ENCODE measurements around the gene GADL1.

GADL1 gene

DNA sequence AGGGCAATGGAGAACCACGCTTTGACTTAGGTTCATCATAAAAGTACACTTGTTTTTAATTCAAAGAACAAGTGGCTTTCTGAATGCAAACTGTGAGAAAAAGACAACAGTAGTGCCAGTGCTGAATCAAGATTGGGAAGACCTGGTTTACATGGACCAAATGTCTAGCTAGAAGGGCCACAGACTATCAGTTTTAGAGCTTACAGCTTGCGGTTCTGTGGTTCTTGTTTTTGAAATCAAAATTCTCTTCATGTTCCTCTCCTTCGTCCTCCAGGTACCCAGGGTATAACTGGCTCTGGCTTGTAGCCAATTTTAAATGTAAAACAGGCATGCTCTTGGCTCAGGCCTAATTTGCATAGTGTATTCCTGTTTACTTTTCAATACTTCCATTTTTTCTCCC, 163.5 kb downstream of the GADL1 start:
- no peak for DNase-seq (ENCODE audit: extremely low spot score)
- TF ChIP-seq SUZ12 (IDR thresholded peaks at IDR 0.05): no peak
- CTCF ChIA-PET: no interaction called here
- POLR2A ChIA-PET: no interaction called here

DNA sequence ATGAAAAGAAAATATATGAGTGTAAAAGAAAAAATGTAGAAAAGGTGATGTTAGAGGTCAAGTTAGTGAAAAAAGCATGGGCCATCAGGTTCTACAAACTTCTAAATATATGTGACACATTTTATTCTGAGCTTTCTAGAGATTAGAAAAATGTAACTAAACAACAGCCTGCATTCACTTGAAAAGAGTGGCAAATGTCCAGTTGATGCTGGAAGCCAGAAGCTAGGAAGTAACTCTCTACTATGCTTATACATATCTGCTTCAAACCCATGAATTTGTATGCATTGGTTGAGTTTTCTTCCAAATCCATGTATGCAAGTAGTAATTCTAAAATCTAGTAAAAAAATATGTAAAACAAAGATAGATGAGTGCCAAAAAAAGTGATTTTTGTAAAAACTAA, 164.5 kb downstream of the GADL1 start:
- ChIA-PET CTCF (no interaction called here), POLR2A (no interaction called here)
- no peak for DNase-seq (ENCODE audit: extremely low spot score)
- TF ChIP-seq CTBP1 (IDR thresholded peaks at IDR 0.05; ENCODE audit: borderline replicate concordance) (no peak), ARNT (IDR thresholded peaks at IDR 0.05) (no peak), L3MBTL2 (conservative IDR thresholded peaks at IDR 0.05) (no peak), LEF1 (IDR thresholded peaks at IDR 0.05; ENCODE audit: borderline replicate concordance) (no peak), ZNF384 (IDR thresholded peaks at IDR 0.05) (no peak), FOXK2 (IDR thresholded peaks at IDR 0.05) (no peak), HDGF (IDR thresholded peaks at IDR 0.05; ENCODE audit: borderline replicate concordance) (no peak), ELF4 (IDR thresholded peaks at IDR 0.05) (no peak), FOXM1 (IDR thresholded peaks at IDR 0.05; ENCODE audit: borderline replicate concordance) (no peak)
- TF ChIP-seq, protein P1, sequence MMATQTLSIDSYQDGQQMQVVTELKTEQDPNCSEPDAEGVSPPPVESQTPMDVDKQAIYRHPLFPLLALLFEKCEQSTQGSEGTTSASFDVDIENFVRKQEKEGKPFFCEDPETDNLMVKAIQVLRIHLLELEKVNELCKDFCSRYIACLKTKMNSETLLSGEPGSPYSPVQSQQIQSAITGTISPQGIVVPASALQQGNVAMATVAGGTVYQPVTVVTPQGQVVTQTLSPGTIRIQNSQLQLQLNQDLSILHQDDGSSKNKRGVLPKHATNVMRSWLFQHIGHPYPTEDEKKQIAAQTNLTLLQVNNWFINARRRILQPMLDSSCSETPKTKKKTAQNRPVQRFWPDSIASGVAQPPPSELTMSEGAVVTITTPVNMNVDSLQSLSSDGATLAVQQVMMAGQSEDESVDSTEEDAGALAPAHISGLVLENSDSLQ (IDR thresholded peaks at IDR 0.05): no peak

- DNase-seq (ENCODE audit: extremely low spot score): no peak
- CTCF ChIA-PET: no interaction called here
- POLR2A ChIA-PET: no interaction called here
- TF ChIP-seq HDGF (IDR thresholded peaks at IDR 0.05; ENCODE audit: borderline replicate concordance) (no peak), FOXM1 (IDR thresholded peaks at IDR 0.05; ENCODE audit: borderline replicate concordance) (no peak), ARNT (IDR thresholded peaks at IDR 0.05) (no peak), ELF4 (IDR thresholded peaks at IDR 0.05) (no peak), CTBP1 (IDR thresholded peaks at IDR 0.05; ENCODE audit: borderline replicate concordance) (no peak), L3MBTL2 (conservative IDR thresholded peaks at IDR 0.05) (no peak), ZNF384 (IDR thresholded peaks at IDR 0.05) (no peak), TARDBP (IDR thresholded peaks at IDR 0.05) (no peak), SP1 (IDR thresholded peaks at IDR 0.05) (no peak)
These were observed 164.9 kb downstream of the GADL1 start for GRCh38 chr3:30729512-30729911.

- POLR2A ChIA-PET: no interaction called here
- no peak for DNase-seq (ENCODE audit: extremely low spot score)
- no peak for TF ChIP-seq ELF4 (IDR thresholded peaks at IDR 0.05)
- no peak for TF ChIP-seq FOXM1 (IDR thresholded peaks at IDR 0.05; ENCODE audit: borderline replicate concordance)
- no peak for TF ChIP-seq NFRKB (IDR thresholded peaks at IDR 0.05)
- no peak for TF ChIP-seq SP1 (IDR thresholded peaks at IDR 0.05)
- TF ChIP-seq L3MBTL2 (conservative IDR thresholded peaks at IDR 0.05): no peak
- no peak for TF ChIP-seq BHLHE40 (IDR thresholded peaks at IDR 0.05; ENCODE audit: borderline replicate concordance)
- TF ChIP-seq FOXA1 (IDR thresholded peaks at IDR 0.05): no peak
- TF ChIP-seq ZNF384 (IDR thresholded peaks at IDR 0.05): no peak
- CTCF ChIA-PET: no interaction called here
These were observed 166.3 kb downstream of the GADL1 start for GRCh38 chr3:30728143-30728542.

DNA sequence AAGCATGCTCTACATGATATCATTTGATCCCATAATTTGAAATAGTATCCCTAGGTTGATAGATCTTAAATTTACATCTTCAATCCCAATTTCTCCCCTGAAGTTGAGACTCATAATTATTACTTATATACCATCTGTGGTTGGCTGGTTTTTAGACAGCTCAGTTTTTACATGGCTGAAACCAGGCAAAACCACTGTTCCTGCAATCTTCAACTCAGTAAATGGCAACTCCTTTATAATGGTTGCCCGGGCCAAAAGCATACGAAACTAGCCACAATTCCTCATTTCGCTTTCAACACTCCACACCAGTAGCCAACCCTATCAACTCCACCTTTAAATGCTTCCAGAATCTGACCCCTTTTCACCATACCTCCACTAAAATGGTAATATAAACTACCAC, 169.6 kb downstream of the GADL1 start:
- DNase-seq (ENCODE audit: extremely low spot score): no peak
- TF ChIP-seq HDGF (IDR thresholded peaks at IDR 0.05; ENCODE audit: borderline replicate concordance) (no peak), TARDBP (IDR thresholded peaks at IDR 0.05) (no peak), BHLHE40 (IDR thresholded peaks at IDR 0.05; ENCODE audit: borderline replicate concordance) (no peak), SUZ12 (IDR thresholded peaks at IDR 0.05) (no peak), FOXK2 (IDR thresholded peaks at IDR 0.05) (no peak), SP1 (IDR thresholded peaks at IDR 0.05) (no peak)
- CTCF ChIA-PET: no interaction called here
- POLR2A ChIA-PET: no interaction called here

DNA sequence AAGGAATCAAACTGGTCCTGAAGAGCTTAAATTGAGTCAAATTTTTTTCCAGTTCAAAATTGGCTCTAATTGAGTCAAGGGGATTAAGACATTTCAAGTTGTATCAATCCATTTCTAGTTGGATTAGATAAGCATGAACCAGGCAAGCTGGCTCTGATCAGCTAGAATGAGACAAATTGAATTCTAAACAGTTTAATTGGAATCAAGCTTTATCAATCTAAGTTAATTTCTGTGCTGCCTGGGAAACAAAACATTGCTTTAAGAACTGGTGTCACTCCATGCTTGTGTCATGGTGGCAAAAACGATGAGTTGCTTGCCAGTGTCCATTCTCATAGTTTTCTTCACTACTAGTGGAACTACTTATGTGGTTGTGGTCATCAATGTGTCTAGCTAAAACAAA, 171.2 kb downstream of the GADL1 start:
- CTCF ChIA-PET: no interaction called here
- no peak for DNase-seq (ENCODE audit: extremely low spot score)
- no peak for TF ChIP-seq FOXM1 (IDR thresholded peaks at IDR 0.05; ENCODE audit: borderline replicate concordance)
- POLR2A ChIA-PET: no interaction called here

DNA sequence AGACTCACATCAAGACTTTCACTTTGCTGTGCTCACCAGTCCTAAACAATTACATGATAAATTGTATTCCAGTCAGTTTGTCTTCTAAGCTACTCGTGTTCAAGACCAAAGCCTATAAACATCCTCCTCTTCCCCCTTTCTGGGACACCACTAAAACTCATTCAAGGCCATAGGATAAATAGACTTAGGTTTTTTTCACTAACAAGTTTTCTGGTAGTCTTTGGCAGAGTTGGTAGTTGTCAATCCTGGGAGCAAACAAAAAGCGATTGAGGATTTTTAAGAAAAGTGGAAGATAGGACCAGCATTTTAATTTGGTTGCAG, 173.2 kb downstream of the GADL1 start:
- no peak for DNase-seq (ENCODE audit: extremely low spot score)
- ChIA-PET POLR2A (no interaction called here), CTCF (no interaction called here)
- TF ChIP-seq HDGF (IDR thresholded peaks at IDR 0.05; ENCODE audit: borderline replicate concordance) (no peak), ELF4 (IDR thresholded peaks at IDR 0.05) (no peak), LEF1 (IDR thresholded peaks at IDR 0.05; ENCODE audit: borderline replicate concordance) (no peak), BHLHE40 (IDR thresholded peaks at IDR 0.05; ENCODE audit: borderline replicate concordance) (no peak), TARDBP (IDR thresholded peaks at IDR 0.05) (no peak), SP1 (IDR thresholded peaks at IDR 0.05) (no peak), FOXM1 (IDR thresholded peaks at IDR 0.05; ENCODE audit: borderline replicate concordance) (no peak), FOXA1 (IDR thresholded peaks at IDR 0.05) (no peak), L3MBTL2 (conservative IDR thresholded peaks at IDR 0.05) (no peak), CTBP1 (IDR thresholded peaks at IDR 0.05; ENCODE audit: borderline replicate concordance) (no peak), NFRKB (IDR thresholded peaks at IDR 0.05) (no peak), FOXK2 (IDR thresholded peaks at IDR 0.05) (no peak), SUZ12 (IDR thresholded peaks at IDR 0.05) (no peak), ARNT (IDR thresholded peaks at IDR 0.05) (no peak), ZNF384 (IDR thresholded peaks at IDR 0.05) (no peak)
- TF ChIP-seq, protein P1 (IDR thresholded peaks at IDR 0.05): no peak

DNA sequence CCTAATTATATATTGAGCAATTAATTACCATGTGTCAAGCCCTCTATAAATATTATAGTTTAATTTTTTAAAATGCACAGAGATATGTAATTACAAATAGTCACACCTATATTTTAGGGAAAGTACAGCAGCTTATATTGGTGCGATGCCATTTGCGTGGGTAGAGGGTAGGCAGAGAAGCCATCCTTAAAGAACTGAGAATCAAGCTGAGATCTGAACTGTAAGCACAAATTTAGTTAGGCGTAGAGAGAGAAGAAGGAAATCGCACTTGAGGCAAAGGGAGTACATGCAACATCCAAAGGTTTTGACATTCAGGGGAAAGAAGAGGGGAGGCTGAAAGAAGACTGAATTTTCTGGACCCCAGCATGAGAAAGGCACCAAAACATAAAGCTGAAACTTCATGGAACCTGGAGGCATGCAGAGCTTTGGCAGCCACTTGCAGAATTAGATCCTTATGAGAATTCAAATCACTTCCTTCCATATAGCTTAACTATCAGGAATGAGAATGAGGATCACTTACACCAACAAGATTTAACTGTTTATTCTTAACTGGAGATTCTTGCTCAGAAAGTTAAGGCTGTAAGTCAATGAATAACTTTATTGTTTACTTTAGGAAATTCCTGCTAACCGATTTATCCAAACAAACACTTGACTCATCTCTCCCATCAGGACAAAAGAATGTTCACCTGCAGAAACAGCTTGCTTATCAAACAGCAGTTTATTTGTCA, 173.7 kb downstream of the GADL1 start:
- no peak for DNase-seq (ENCODE audit: extremely low spot score)
- POLR2A ChIA-PET: no interaction called here
- CTCF ChIA-PET: no interaction called here
- TF ChIP-seq ELF4 (IDR thresholded peaks at IDR 0.05) (no peak), SP1 (IDR thresholded peaks at IDR 0.05) (no peak), HDGF (IDR thresholded peaks at IDR 0.05; ENCODE audit: borderline replicate concordance) (no peak), ARNT (IDR thresholded peaks at IDR 0.05) (no peak), ZNF384 (IDR thresholded peaks at IDR 0.05) (no peak), FOXK2 (IDR thresholded peaks at IDR 0.05) (no peak), L3MBTL2 (conservative IDR thresholded peaks at IDR 0.05) (no peak), BHLHE40 (IDR thresholded peaks at IDR 0.05; ENCODE audit: borderline replicate concordance) (no peak), LEF1 (IDR thresholded peaks at IDR 0.05; ENCODE audit: borderline replicate concordance) (no peak), FOXA1 (IDR thresholded peaks at IDR 0.05) (no peak), TARDBP (IDR thresholded peaks at IDR 0.05) (no peak)
- TF ChIP-seq, protein P1 (IDR thresholded peaks at IDR 0.05): no peak
